SK-N-SH treated with all-trans-retinoic acid at 6 μM for 48 hours (cell line): ENCODE results near the gene IGSF6.
"Not testable (repeated sequence)": the region's sequence is repeated elsewhere in the genome, so short reads cannot be mapped to it uniquely, and the experiment has no call there.

Source experiments
- BACH2 ChIP-seq: fragments of 250-450 bp; sonication (Bioruptor Pico); IDR thresholded peaks from 2 replicates; pipeline ENCODE4 v1.9.0; 2021; ENCODE audit warnings: mild to moderate bottlenecking, borderline replicate concordance
- CREB5 ChIP-seq: fragments of 250-450 bp; sonication (Bioruptor Pico); IDR thresholded peaks from 2 replicates; pipeline ENCODE4 v1.5.1; 2020; ENCODE audit warnings: low read depth, mild to moderate bottlenecking, moderate library complexity
- CSRNP3 ChIP-seq: fragments of 250-450 bp; sonication (Bioruptor Pico); IDR thresholded peaks from 2 replicates; pipeline ENCODE4 v1.5.1; 2021; ENCODE audit warnings: mild to moderate bottlenecking, moderate library complexity
- PPARA ChIP-seq: fragments of 250-450 bp; sonication (Bioruptor Pico); IDR thresholded peaks from 2 replicates; pipeline ENCODE4 v1.5.0; 2020; ENCODE audit warnings: mild to moderate bottlenecking, borderline replicate concordance
- SNAI2 ChIP-seq: fragments of 250-450 bp; sonication (Bioruptor Pico); IDR thresholded peaks from 2 replicates; pipeline ENCODE4 v1.5.0; 2020; ENCODE audit warnings: mild to moderate bottlenecking, moderate library complexity
- TCF4 ChIP-seq: fragments of 250-450 bp; sonication (Bioruptor Pico); IDR thresholded peaks from 2 replicates; pipeline ENCODE4 v1.8.0; 2021; ENCODE audit warnings: mild to moderate bottlenecking, moderate library complexity, borderline replicate concordance
- ZC3H10 ChIP-seq: fragments of 250-450 bp; sonication (Bioruptor Pico); IDR thresholded peaks from 2 replicates; pipeline ENCODE4 v1.5.1; 2021; ENCODE audit warnings: mild to moderate bottlenecking, moderate library complexity
- ZFP3 ChIP-seq: fragments of 250-450 bp; sonication (Bioruptor Pico); IDR thresholded peaks from 2 replicates; pipeline ENCODE4 v1.5.0; 2020; ENCODE audit warnings: mild to moderate bottlenecking, moderate library complexity
- ZFP30 ChIP-seq: fragments of 450-650 bp; formaldehyde crosslinking; IDR thresholded peaks from 2 replicates; pipeline ENCODE4 v1.5.0; 2022; ENCODE audit warnings: mild to moderate bottlenecking, moderate library complexity
- ZNF565 ChIP-seq: fragments of 450-650 bp; formaldehyde crosslinking; conservative IDR thresholded peaks from 2 replicates; pipeline ENCODE4 v1.5.0; 2020; ENCODE audit warnings: low read depth, mild to moderate bottlenecking, moderate library complexity
- ZNF8 ChIP-seq: fragments of 450-650 bp; formaldehyde crosslinking; IDR thresholded peaks from 2 replicates; pipeline ENCODE4 v1.5.0; 2020; ENCODE audit warnings: mild to moderate bottlenecking, moderate library complexity
- TF ChIP-seq, protein P1 (sequence below): fragments of 250-450 bp; sonication (Bioruptor Pico); IDR thresholded peaks from 2 replicates; pipeline ENCODE4 v1.8.0; 2020; ENCODE audit warnings: mild to moderate bottlenecking, moderate library complexity, borderline replicate concordance
- TF ChIP-seq, protein P2 (sequence below): fragments of 250-450 bp; sonication (Bioruptor Pico); IDR thresholded peaks from 2 replicates; pipeline ENCODE4 v1.5.0; 2020; ENCODE audit warnings: mild to moderate bottlenecking, moderate library complexity

- TF ChIP-seq ZC3H10 (CRISPR knock-in tag); ZFP30 (CRISPR knock-in tag); ZFP3; ZNF565 (CRISPR knock-in tag); PPARA; ZNF8 (CRISPR knock-in tag); BACH2 (CRISPR knock-in tag); CREB5; CSRNP3 (CRISPR knock-in tag); SNAI2 (CRISPR knock-in tag); TCF4 (CRISPR knock-in tag): not testable (repeated sequence)
- TF ChIP-seq, protein P1, sequence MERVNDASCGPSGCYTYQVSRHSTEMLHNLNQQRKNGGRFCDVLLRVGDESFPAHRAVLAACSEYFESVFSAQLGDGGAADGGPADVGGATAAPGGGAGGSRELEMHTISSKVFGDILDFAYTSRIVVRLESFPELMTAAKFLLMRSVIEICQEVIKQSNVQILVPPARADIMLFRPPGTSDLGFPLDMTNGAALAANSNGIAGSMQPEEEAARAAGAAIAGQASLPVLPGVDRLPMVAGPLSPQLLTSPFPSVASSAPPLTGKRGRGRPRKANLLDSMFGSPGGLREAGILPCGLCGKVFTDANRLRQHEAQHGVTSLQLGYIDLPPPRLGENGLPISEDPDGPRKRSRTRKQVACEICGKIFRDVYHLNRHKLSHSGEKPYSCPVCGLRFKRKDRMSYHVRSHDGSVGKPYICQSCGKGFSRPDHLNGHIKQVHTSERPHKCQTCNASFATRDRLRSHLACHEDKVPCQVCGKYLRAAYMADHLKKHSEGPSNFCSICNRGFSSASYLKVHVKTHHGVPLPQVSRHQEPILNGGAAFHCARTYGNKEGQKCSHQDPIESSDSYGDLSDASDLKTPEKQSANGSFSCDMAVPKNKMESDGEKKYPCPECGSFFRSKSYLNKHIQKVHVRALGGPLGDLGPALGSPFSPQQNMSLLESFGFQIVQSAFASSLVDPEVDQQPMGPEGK (CRISPR knock-in tag) = not testable (repeated sequence)
- TF ChIP-seq, protein P2, sequence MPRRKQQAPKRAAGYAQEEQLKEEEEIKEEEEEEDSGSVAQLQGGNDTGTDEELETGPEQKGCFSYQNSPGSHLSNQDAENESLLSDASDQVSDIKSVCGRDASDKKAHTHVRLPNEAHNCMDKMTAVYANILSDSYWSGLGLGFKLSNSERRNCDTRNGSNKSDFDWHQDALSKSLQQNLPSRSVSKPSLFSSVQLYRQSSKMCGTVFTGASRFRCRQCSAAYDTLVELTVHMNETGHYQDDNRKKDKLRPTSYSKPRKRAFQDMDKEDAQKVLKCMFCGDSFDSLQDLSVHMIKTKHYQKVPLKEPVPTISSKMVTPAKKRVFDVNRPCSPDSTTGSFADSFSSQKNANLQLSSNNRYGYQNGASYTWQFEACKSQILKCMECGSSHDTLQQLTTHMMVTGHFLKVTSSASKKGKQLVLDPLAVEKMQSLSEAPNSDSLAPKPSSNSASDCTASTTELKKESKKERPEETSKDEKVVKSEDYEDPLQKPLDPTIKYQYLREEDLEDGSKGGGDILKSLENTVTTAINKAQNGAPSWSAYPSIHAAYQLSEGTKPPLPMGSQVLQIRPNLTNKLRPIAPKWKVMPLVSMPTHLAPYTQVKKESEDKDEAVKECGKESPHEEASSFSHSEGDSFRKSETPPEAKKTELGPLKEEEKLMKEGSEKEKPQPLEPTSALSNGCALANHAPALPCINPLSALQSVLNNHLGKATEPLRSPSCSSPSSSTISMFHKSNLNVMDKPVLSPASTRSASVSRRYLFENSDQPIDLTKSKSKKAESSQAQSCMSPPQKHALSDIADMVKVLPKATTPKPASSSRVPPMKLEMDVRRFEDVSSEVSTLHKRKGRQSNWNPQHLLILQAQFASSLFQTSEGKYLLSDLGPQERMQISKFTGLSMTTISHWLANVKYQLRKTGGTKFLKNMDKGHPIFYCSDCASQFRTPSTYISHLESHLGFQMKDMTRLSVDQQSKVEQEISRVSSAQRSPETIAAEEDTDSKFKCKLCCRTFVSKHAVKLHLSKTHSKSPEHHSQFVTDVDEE (CRISPR knock-in tag) = not testable (repeated sequence)
These were observed 28.3 kb upstream of the IGSF6 start for GRCh38 chr16:21680714-21681113.
